GM18867 (cell line): ENCODE data around the gene AIFM1.
A peak's percentile ranks its signal among the peaks of the same experiment; 100 is the strongest.

Source experiments
- ATAC-seq: cut with Tn5 transposase; IDR thresholded peaks from one replicate; pipeline ENCODE4 v1.9.1; 2021; ENCODE audit warnings: mild to moderate bottlenecking, moderate library complexity; ENCODE audit not compliant: unreplicated experiment

The AIFM1 gene

DNA sequence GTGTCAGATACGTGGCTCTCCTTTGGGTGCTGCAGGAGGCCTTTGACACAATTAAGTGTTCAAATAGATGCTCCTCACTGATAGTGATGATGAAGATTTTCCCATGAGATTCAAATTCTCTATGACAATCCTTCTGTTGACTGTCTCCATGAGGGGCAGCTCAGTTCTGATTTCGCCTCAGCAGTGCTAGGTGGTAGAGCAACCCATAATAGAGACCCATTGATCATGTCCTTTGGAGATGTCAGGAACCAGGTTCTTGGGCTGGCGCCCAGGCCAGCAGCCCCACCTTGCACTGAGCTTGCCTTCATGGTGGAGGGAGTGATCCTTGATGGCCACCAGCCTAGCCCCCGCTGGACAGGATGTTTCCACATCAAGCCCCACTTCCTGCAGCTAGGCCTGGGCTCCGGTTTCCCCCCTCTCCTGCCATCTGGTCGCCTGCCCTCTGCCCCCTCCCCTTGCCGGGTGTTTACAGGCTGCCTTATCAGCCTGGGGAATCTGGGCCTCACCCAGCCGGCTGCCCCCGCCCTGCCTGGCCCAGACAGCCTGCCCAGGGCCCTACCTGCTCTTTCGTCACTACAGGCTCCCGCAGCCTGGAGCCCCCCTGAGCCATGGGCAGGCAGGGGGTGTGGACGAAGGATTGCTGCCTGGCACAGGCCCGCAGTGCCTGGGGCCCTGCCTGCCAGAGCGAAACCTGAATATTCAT lies 68.0 kb downstream of the AIFM1 start:
- no peak for ATAC-seq

DNA sequence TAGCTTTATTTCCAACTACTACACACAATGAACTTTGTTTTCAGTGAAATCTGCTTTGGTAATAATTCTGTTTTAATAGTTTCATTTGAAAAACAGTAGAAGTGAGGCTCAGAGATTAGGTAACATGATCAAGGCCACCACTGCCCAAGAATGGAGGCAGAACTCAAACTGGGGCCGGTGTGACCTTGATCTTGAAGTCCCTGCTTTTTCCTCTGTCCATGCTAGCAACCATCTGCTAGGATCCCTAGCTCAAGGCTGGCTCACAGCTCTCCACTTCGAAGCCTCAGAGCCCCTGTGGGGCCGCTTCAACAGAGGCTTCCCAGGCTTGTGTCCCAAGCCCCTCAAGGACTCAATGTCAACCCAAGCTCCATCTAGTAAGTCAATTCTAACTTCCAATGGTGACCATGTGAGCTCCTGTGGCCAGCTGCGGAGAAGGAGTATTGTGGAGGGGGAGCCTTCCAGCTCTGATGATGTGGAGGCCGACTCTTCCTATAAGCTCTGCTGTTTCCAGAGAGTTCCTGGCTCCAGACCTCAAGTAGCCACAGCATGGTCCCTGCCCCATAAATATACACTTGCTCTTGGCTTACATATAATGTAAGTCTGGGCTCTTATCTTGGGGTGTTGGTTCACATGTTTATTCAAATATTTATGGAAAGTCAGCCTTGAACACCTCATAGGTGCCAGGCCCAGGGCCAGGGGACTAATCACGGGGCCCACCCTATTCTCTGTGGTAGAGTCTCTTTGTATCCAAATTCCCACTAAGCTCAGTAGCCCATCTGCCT lies 70.2 kb downstream of the AIFM1 start:
- no peak for ATAC-seq

DNA sequence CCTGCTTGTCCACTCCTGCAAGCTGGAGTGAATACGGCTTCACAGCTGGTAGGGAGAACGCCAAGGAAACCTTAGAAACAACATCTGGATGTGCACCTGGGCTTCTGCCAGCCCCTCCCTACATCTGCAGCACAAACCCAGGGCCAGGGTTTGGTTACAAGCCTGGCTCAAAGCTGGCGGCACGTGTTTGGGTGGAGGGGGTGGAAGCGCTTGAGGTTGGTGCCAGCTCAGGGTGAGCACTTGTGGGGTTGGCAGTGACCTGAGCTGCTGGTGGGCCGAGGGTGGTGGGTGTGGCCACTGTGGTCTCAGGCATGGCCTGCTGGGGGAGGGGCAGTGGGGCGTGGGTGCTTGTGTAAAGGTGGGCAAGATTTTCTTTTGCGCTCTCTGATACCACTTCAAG lies 70.9 kb downstream of the AIFM1 start:
- no peak for ATAC-seq

- ATAC-seq: no peak
These were observed 72.4 kb downstream of the AIFM1 start for GRCh38 chrX:130093271-130093670.

GRCh38 chrX:130091980-130092522 lies 73.6 kb downstream of the AIFM1 start:
- ATAC-seq: peak; percentile 97

DNA sequence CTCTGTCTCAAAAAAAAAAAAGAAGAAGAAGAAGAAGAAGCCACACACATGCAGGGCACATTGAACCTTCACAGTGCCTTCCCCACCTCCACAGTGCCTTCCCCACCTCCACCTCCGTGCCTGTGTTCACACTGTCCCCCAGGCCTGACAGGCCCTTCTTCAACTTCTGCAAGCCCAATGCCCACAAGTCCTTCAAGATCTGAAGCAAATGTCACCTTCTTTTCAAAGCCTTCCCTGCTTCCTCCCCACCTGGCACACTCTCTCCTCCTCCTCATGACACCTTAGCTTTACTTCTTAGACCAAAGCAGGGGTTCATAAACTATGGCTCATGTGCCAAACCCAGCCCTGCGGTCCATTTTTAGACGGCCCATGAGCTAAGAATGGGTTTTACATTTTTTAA lies 75.3 kb downstream of the AIFM1 start:
- no peak for ATAC-seq

GRCh38 chrX:130086447-130087206 lies 79.0 kb downstream of the AIFM1 start:
- ATAC-seq: peak; percentile 41

- no peak for ATAC-seq
These were observed 79.8 kb downstream of the AIFM1 start for GRCh38 chrX:130085551-130086446.

GRCh38 chrX:130084631-130085237 lies 80.9 kb downstream of the AIFM1 start:
- ATAC-seq: peak; percentile 37

DNA sequence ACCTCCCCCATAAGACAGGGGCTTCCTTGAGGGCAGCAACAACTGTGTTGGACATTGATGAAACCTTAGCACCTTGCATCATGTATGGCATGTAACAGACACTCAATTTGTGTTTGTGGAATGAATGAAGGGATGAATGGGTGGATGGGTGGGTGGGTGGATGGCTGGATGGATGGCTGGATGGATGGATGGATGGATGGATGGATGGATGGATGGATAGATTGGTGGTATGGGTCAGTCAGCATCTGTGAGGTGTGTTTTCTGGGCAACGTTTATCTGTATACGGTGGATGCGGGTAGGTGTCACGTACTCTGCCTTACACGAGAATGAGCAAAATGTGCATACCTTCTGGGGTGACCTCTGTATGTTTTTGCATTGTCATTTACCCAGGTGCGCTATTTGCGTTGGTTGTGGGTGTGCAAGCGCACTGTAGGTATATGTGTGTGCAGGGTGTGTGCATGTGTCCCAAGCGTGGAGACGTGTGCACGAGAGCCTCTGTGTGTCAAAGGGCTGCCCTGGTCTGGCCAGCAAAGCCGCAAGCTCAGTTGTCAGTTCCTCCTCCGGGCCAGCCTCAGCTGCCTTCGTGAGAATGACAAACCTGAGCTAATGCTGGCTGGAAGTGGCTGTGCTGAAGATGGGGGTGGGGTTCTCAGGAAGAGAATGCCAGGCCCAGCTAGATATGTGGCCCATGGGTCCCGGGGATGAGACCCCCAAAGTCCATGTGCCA lies 81.8 kb downstream of the AIFM1 start:
- ATAC-seq: no peak

- ATAC-seq: no peak
These were observed 82.5 kb downstream of the AIFM1 start for GRCh38 chrX:130083107-130083490.

DNA sequence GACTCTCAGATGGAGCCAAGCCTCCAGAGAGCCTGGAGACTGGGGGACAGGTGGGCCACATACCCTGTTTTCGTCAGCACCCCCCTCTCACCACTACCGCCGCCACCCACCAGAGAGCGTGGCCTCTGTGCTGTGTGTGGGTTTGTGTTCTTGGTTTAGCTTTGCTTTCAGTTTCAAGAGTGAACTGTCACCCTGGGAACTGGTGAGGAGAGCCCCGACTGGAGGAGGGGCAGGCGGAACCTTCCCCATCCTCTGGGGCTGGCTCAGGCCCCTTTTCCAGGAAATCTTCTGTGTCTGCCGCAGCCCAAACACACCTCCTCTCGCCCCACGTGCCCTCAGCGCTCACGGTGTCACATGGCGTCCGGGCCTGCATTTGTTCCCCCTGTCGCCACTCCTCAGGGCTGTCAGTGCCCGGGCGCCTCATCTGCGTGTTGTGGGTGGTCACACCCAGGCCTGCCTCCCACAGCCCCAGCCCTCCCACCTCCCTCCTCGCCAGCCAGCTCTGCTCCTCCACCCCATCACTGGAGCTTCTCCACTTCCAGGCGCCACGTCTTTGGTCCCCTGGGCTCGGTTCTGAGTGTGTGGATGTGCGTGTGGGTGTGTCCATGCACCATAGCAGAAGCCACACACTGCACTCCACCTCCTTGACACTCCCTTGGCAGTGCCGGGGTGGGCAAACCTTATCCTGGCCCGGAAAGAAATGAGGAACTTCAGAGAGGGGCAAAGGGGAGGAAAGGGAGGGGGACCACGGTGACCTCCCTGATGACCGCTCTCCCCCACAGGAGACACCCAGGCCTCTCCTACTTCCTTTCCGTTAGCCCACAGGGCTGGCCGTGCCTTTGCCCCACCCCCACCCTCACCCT lies 83.2 kb downstream of the AIFM1 start:
- ATAC-seq: peak; percentile 71

DNA sequence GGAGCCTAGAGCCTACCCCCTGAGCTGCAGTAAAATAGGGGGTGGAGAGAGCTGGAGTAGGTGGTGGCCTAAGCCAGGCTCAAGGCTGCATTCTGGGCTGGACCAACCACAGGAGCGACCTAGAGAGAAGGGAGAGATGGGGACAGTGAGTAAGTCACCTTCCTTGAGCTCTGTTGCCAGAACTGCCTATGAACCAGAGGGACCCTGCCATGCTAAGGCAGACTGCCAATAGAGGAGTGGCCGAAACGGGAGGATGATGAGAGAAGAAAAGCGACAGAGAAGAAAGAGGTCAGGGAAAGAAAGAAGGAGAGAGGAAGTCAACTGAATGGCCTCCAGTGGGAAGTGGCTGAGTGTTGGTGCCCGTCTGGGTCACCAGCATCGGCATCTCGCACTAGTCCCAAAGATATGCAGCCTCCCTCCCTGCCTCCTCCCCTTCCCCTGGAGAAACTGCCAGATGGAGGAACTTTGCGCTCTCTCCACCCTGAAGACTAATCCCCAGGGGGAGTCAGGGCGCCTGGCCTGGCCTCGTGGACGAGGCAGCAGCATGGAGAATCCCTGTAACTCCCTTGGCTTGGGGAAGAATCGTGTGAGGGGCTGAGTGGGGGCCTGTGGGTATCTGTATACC lies 84.1 kb downstream of the AIFM1 start:
- ATAC-seq: no peak

GRCh38 chrX:130080791-130081367 lies 84.8 kb downstream of the AIFM1 start:
- no peak for ATAC-seq

DNA sequence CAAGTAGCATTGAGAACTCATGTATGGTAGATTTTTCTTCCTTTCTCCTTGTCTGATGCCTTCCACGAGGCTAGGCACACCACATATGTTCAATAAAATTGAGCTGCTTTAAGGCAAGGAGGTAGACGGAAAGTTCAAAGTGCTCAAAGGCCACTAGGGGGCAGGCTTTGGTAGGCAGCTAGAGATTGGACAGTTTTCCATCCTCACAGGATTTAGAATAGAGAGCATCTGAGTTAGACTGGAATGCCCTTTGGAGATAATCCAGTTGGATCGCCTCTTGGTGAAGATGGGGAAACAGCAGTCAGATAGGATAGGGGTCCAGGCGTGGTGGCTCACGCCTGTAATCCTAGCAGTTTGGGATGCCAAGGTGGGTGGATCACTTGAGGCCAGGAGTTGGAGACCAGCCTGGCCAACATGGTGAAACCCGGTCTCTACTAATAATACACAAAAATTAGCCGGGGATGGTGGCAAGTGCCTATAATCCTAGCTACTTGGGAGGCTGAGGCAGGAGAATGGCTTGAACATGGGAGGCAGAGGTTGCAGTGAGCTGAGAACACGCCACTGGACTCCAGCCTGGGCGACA lies 85.7 kb downstream of the AIFM1 start:
- no peak for ATAC-seq
